GM12865 (cell line): ENCODE measurements around the gene MRPS18B.
A peak's percentile ranks its signal among the peaks of the same experiment; 100 is the strongest.

ENCODE experiments used
- DNase-seq: peaks from one replicate; pipeline ENCODE4 v3.0.0; 2010; ENCODE audit warnings: low read depth
- H3K4me3 ChIP-seq: 2 replicates; pipeline ENCODE4 v1.5.1; 2011; ENCODE audit warnings: mild to moderate bottlenecking, low read depth, low read length, control low read depth
- TF ChIP-seq, protein P1 (sequence below): IDR thresholded peaks from 2 replicates; pipeline ENCODE4 v1.5.1; 2011; ENCODE audit warnings: low read length, control low read depth, low read depth, inconsistent platforms; ENCODE audit not compliant: insufficient read depth; ENCODE audit errors: missing control alignments

MRPS18B gene

DNA sequence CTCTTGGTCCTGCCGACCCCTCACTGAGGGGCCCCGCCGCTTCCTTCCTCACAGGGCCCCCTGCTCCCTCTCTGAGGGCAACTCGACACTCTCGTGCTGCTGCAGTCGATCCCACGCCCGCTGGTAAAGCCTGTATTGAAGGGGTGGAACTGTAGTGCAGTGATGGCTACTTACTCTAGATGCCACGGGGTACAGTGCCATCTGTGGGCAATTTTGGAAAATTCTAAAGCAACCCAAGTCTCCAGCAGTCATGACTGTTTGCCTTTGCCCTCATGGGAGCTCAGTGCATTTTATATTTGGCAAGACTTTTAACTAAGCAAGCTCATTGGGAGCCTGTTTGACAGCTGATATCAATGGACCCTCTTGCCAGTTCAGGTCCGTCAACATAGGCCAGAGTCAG is 22.8 kb downstream of the MRPS18B start:
- DNase-seq = no peak
- TF ChIP-seq, protein P1, sequence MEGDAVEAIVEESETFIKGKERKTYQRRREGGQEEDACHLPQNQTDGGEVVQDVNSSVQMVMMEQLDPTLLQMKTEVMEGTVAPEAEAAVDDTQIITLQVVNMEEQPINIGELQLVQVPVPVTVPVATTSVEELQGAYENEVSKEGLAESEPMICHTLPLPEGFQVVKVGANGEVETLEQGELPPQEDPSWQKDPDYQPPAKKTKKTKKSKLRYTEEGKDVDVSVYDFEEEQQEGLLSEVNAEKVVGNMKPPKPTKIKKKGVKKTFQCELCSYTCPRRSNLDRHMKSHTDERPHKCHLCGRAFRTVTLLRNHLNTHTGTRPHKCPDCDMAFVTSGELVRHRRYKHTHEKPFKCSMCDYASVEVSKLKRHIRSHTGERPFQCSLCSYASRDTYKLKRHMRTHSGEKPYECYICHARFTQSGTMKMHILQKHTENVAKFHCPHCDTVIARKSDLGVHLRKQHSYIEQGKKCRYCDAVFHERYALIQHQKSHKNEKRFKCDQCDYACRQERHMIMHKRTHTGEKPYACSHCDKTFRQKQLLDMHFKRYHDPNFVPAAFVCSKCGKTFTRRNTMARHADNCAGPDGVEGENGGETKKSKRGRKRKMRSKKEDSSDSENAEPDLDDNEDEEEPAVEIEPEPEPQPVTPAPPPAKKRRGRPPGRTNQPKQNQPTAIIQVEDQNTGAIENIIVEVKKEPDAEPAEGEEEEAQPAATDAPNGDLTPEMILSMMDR = no peak
- no peak overlapping the region for H3K4me3 ChIP-seq

DNA sequence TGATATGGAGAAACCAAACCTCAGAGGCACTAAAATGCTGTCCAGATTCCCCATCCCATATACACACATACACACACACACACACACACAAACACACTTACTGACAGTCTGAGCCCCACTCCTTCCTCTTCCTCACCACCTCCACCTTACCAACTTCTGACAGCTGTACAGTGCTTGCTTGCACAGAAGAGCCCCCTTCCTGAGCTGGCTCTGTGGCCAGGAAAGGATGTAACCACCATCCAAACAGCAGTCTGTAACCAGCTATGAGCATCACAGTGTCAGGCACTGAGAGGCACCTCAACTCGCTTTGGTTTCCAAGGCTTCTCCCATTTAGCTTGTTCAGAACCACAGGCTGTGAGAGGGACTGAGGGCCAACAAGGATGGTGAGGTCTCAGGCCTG is 23.4 kb downstream of the MRPS18B start:
- DNase-seq = no peak
- H3K4me3 ChIP-seq = no peak overlapping the region
- TF ChIP-seq, protein P1 = no peak

DNA sequence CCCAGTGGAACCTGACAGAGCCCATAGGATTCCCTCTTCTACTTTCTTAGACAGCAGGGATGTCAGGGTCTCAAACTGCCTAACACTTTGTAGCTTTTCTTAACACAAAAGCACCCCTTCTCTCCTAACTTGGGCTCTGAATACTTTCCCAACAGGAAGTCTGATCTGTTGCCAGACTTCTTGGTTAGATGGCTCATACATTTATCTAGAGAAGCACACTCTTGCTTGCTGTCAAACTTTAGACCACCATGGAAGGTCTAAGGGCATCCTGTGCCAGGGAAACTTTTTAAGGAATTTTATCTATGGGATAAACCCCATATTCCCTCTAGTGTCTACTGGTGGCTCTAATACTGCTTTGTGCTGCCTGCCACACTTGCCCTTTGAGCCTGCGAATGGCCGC is 26.0 kb downstream of the MRPS18B start:
- H3K4me3 ChIP-seq = no peak overlapping the region

DNA sequence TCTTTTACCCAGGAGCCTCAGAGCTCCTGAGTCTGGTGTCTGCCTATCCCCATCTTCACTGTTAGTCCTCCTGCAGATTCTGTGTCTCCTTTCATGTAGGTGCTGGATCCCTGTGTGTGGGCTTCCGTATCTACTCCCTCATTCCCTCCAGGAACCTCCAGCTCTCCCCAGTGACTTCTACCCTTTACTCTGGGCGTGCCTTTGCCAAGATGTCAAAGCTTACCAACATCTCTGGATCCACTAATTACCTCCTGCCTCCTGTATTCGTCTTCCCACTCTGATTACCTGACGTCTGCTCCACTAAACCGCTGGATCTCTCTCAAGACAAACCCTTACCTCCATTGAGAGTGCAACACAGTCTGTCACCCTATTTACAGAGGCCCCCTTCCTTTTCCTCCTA is 27.1 kb downstream of the MRPS18B start:
- TF ChIP-seq, protein P1 = no peak
- H3K4me3 ChIP-seq = no peak overlapping the region
- no peak for DNase-seq

More for the DNA sequence above, 26.0 kb downstream of the MRPS18B start:
- TF ChIP-seq, protein P1 = no peak
- no peak for DNase-seq

DNA sequence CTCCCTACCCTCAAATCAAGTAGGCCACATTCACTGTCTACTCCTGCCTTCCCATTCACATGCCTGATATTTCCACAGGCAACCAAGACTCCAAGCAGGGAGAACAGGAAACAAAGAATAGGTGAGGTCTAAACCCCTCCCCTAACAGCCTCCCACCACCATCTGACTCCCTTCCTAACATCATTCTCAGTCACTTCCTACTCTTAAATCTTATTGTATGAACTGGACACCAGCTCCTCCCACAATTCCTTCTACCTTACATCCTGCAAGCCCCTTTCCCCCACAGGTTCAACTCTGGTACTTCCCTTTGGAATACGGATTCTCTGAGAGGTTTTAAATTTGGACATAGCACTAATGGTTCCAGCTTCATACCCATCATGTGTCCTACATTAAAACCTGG is 28.3 kb downstream of the MRPS18B start:
- TF ChIP-seq, protein P1 = no peak
- H3K4me3 ChIP-seq = no peak overlapping the region
- no peak for DNase-seq

DNA sequence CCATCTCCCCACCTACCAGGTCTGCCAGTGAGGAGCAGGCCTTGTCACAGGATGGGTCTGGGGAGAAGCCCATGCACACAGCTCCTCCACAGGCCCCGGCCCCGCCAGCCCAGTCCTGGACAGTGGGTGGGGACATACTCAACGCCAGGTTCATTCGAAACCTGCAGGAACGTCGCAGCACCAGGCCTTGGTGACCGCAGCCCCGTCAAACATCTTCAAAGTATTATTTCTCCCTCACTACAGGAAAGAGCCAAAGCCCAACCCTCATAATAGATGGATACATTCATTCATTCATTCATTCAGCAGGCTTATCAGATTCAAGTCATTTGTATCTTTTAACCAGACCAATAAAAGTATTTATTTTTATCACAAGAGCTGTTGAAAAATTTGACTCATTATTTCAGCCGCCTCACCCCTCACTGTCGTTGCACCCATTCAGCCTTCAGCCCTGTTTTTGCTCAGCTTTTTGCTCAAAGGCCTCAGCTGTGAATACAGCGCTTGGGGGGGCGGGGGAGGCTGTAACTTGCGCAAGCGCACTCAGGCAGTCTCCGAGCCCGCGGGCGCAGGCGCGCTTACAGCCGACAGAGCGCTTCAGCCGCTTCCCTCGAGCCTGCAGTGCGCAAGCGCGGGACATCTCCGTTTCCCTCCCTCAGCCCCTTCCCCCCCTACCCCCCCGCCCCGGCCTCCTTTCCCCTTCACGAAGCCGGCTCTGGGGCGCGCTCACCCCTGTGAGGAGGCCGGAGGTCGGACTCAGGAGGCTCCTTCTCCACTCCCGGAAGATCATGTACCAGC is 29.0 kb downstream of the MRPS18B start, which contains the start of gene C6orf136:
Gene C6orf136, plus strand, starts transcription at position 684 of the 792 bp plus-strand sequence. Its CDS starts 99 bp downstream, at position 783.
- DNase-seq = peak; percentile 98
- peak within 1 kb of the TSS; percentile 77 for H3K4me3 ChIP-seq
- TF ChIP-seq, protein P1 = no peak
